Right lobe of liver (tissue), 6 donors: ENCODE measurements around the gene THRA. TPM values are rescaled to one million over a fixed set of nuclear protein-coding genes. Genes with fewer than 3 reads are reported as not detected.
"Not testable (repeated sequence)": the region's sequence is repeated elsewhere in the genome, so short reads cannot be mapped to it uniquely, and the experiment has no call there.

Source experiments
- ATAC-seq, 4 donors: fragments of 200-7000 bp; cut with Tn5 transposase; one replicate each; pipeline ENCODE4 v1.9.1; 2020; ENCODE audit warnings: mild to moderate bottlenecking in 4 of 4, moderate library complexity in 4 of 4
- DNase-seq, 3 donors: peaks; one replicate each; pipeline ENCODE4 v3.0.0-alpha.2; 2020
- H3K27ac ChIP-seq, 3 donors: fragments of 200-600 bp; one replicate each; pipeline ENCODE4 v1.8.0; 2022
- H3K27me3 ChIP-seq, 2 donors: fragments of 200-600 bp; one replicate each; pipeline ENCODE4 v1.8.0; 2022
- H3K36me3 ChIP-seq, 4 donors: fragments of 200-600 bp; sonication (generic) in 1 of 4; one replicate each; pipeline versions ENCODE4 v1.5.1 to v1.8.0; 2017 to 2022; ENCODE audit warnings: control low read depth in 1 of 4
- H3K4me1 ChIP-seq, 4 donors: fragments of 200-600 bp; sonication (generic) in 1 of 4; one replicate each; pipeline versions ENCODE4 v1.5.1 to v1.8.0; 2017 to 2022; ENCODE audit warnings: control low read depth in 1 of 4
- H3K4me3 ChIP-seq, 3 donors: fragments of 200-600 bp; one replicate each; pipeline ENCODE4 v1.8.0; 2022
- H3K9me3 ChIP-seq, 4 donors: fragments of 200-600 bp; sonication (generic) in 1 of 4; one replicate each; pipeline versions ENCODE4 v1.5.1 to v1.8.0; 2017 to 2022; ENCODE audit warnings: control low read depth in 1 of 4
- CTCF ChIP-seq, 4 donors: fragments of 200-600 bp in 3 of 4; fragments of 450-650 bp in 1 of 4; IDR thresholded peaks; one replicate each; pipeline versions ENCODE4 v1.5.1 to v1.8.0; 2016 to 2022; ENCODE audit warnings: antibody characterized with exemption in 4 of 4, mild to moderate bottlenecking in 2 of 4
- POLR2A ChIP-seq: fragments of 450-650 bp; IDR thresholded peaks from one replicate; pipeline ENCODE4 v1.6.1; 2017; ENCODE audit warnings: antibody characterized with exemption, mild to moderate bottlenecking
- WGBS: methylation state at CpG from one replicate; pipeline ENCODE4 v1.1.6; 2018; ENCODE audit warnings: low coverage, low lambda C conversion rate; ENCODE audit not compliant: insufficient coverage; ENCODE audit errors: missing lambda C conversion rate; 5-methylcytosine and 5-hydroxymethylcytosine counted together
- intact Hi-C, 2 donors: fragments of 100-400 bp; cut with DNase I; formaldehyde crosslinking; loops; one replicate each; pipeline versions ENCODE4 v1.11.2 to v1.14.1; 2022
- total RNA-seq, 6 experiments: library from RNA; depleted of rRNA in 2 of 6; stranded (reverse); fragments of >200 nt in 2 of 6; fragmentation: NEBNext Ultra II Directional in 3 of 6; extraction: Animal tissue kit (Norgen Biotek cat#: 25700) in 3 of 6; gene quantifications; one replicate each; pipeline versions ENCODE4 v1.1.0 to v1.2.4, GENCODE V29; 2016 to 2023
- donor health status: DM: no; HTN: yes; CAD: no.
- donor health status: DM: no; HTN: no; CAD: no.
- donor health status: DM: no; HTN: no; CAD: no.
- donor health status: DM: no; HTN: yes; CAD: no.
- donor health status: DM: no; HTN: yes; CAD: no.

THRA gene
- total RNA-seq, 6 experiments from 2014 or later = 3.7 to 9.4 (median 7.7) TPM

DNA sequence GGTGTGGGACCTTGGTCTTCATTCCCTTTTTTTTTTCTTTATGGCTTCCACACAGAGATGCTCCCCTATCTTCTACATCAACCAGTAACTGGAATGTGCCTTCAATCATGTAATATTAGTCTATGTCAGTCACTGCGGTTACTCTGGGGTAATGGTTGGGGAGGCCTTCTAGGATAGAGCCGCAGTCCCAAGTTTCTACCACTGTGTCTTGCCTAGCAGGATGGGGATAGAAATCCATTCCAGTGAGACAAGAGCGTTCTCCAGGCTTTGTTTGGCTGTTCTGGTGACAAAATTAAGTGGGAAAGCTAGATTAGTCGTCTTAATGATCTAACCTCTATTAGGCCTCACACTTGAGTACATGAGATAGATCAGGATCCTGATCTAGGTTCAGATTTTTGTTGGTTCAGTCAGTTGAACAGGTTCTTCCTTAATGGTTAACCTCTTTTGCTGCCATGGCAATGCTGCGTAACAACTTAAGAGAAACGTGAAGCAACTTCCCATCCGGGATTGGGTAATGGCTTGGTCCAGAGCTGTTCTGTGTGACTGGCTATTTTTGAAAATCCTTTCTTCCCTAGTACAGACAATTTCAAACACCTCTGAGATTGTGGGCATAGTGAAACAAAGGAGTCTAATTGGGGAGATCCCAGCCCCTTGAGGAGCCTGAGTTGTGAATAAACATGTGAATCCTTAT is 67.7 kb downstream of the THRA start:
- H3K4me1 ChIP-seq = peaks cover 0 to under 1% (median 0%) of the 10 kb centered on the region in 4 donors
- peak overlapping the region in 2 of 3 donors; percentile 32 to 41 for H3K27ac ChIP-seq
- TF ChIP-seq POLR2A = no peak
- TF ChIP-seq CTCF (IDR thresholded peaks at IDR 0.05) = no peak
- peak; percentile 45 to 78 (median 69) for ATAC-seq
- H3K4me3 ChIP-seq = no peak overlapping the region
- peaks cover 0 to 79% (median 42%) of the 10 kb centered on the region in 4 donors for H3K36me3 ChIP-seq
- no peaks in the 10 kb centered on the region for H3K9me3 ChIP-seq
- peak in 1 of 3 donors; percentile 53 for DNase-seq
- WGBS = 64% methylated on average over 7 of the region's 7 CpGs
- intact Hi-C loops = no loop called here
- H3K27me3 ChIP-seq = no peaks in the 10 kb centered on the region

DNA sequence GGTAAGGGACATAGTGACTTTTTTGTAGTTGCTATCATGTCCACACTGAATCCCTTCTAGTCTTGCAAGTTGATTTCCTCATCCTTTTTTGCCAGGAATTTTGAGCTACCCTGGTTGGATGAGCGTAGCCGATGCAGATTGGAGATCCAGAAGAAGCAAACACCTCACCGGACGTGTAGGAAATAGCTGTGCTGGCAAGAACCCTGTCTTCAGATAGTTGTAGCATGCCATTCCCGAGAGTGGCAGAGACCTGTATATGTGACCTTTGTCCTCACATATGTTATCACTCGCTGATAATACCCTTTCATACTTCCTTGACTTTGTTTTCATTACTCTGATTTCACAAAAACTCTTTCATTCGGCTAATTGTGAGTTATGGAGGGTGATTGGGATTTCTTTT is 71.4 kb downstream of the THRA start:
- Histone ChIP-seq H3K9me3 (no peaks in the 10 kb centered on the region), H3K27me3 (no peaks in the 10 kb centered on the region), H3K36me3 (peaks cover 0 to 64% (median 37%) of the 10 kb centered on the region in 4 donors), H3K4me1 (peaks cover 0 to 3% (median 0%) of the 10 kb centered on the region in 4 donors), H3K27ac (no peak overlapping the region), H3K4me3 (no peak overlapping the region)
- intact Hi-C loops = no loop called here
- DNase-seq (no peak), ATAC-seq (no peak)
- WGBS = 82% methylated on average over 6 of the region's 7 CpGs
- no peak for TF ChIP-seq CTCF (IDR thresholded peaks at IDR 0.05)
- TF ChIP-seq POLR2A = no peak

DNA sequence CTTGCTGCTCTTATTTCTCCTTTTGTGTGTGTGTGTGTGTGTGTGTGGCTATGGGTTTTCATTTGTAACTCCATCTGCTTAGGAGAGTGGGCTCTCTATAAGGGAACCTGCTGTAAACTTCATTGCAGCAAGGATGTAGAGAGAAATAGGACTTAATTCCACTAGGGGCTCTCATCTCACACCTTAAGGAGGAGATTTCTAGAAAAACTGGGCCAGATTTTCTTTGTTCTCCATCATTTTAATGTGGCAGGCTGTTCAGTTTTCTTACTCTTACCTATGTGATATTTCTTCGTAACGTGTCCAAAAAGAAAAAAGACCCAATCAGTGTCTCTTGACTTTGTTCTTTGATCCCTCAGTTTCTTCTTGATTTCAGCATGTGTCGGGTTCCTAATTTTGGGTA is 73.1 kb downstream of the THRA start:
- TF ChIP-seq POLR2A = no peak
- TF ChIP-seq CTCF (IDR thresholded peaks at IDR 0.05) = no peak
- H3K4me3 ChIP-seq = no peak overlapping the region
- H3K36me3 ChIP-seq = peaks cover 0 to 52% (median 29%) of the 10 kb centered on the region in 4 donors
- no peak for DNase-seq
- H3K4me1 ChIP-seq = peaks cover 0 to 6% (median under 1%) of the 10 kb centered on the region in 4 donors
- no peak for ATAC-seq
- 78% methylated on average over 3 of the region's 3 CpGs for WGBS
- intact Hi-C loops = no loop called here
- no peaks in the 10 kb centered on the region for H3K27me3 ChIP-seq
- no peaks in the 10 kb centered on the region for H3K9me3 ChIP-seq
- no peak overlapping the region for H3K27ac ChIP-seq

GRCh38 chr17:40139566-40140058 is 76.8 kb downstream of the THRA start:
- peak overlapping the region; percentile 86 to 98 (median 95) for H3K27ac ChIP-seq
- WGBS = 3% methylated on average over 14 of the region's 14 CpGs
- H3K4me1 ChIP-seq = peaks cover 0 to 13% (median 5%) of the 10 kb centered on the region in 4 donors
- TF ChIP-seq POLR2A (no peak), CTCF (IDR thresholded peaks at IDR 0.05) (no peak)
- no peaks in the 10 kb centered on the region for H3K27me3 ChIP-seq
- ATAC-seq (peak; percentile 12 to 19 (median 13)), DNase-seq (peak in 1 of 3 donors; percentile 56)
- H3K4me3 ChIP-seq = peak overlapping the region; percentile 36 to 67 (median 54)
- intact Hi-C loops = no loop called here
- H3K36me3 ChIP-seq = peaks cover 0 to 40% (median 8%) of the 10 kb centered on the region in 4 donors
- no peaks in the 10 kb centered on the region for H3K9me3 ChIP-seq

- H3K27me3 ChIP-seq, ATAC-seq, DNase-seq, intact Hi-C loops, H3K27ac ChIP-seq, H3K9me3 ChIP-seq, H3K4me3 ChIP-seq: not testable (repeated sequence)
- Histone ChIP-seq H3K4me1 (peaks cover 0 to 13% (median 5%) of the 10 kb centered on the region in 4 donors), H3K36me3 (peaks cover 0 to 23% (median 2%) of the 10 kb centered on the region in 4 donors)
- 100% methylated on average over 1 of the region's 3 CpGs for WGBS
These were observed 80.4 kb downstream of the THRA start for GRCh38 chr17:40143166-40143565.
